K562 (cell line): ENCODE measurements around the gene EXOC3L1. TPM values are rescaled to one million over a fixed set of nuclear protein-coding genes. Genes with fewer than 3 reads are reported as not detected.

Source experiments
- BHLHE40 ChIP-seq: IDR thresholded peaks from 2 replicates; pipeline ENCODE4 v1.6.1; 2011; ENCODE audit warnings: low read length, improper control_type of control experiment
- FOXM1 ChIP-seq, 2 experiments: fragments of 450-650 bp in 1 of 2; sonication (generic) in 1 of 2; formaldehyde crosslinking in 1 of 2; IDR thresholded peaks; 2 replicates each; pipeline versions ENCODE4 v1.6.1 to v1.9.0; 2017 to 2022; ENCODE audit warnings: low read depth in 2 of 2, mild to moderate bottlenecking in 2 of 2, missing genetic modification reagents in 1 of 2, moderate library complexity in 1 of 2
- MAX ChIP-seq: sonication (generic); formaldehyde crosslinking; IDR thresholded peaks from 2 replicates; pipeline ENCODE4 v1.9.0; 2022; ENCODE audit warnings: mild to moderate bottlenecking, missing genetic modification reagents
- NRF1 ChIP-seq, 2 experiments: fragments of 450-650 bp; IDR thresholded peaks in 1 of 2; conservative IDR thresholded peaks in 1 of 2; 2 replicates each; pipeline ENCODE4 v1.6.1; 2014; ENCODE audit warnings: mild to moderate bottlenecking in 2 of 2
- PKNOX1 ChIP-seq: fragments of 450-650 bp; IDR thresholded peaks from 2 replicates; pipeline ENCODE4 v1.6.1; 2016
- PML ChIP-seq: IDR thresholded peaks from 2 replicates; pipeline ENCODE4 v1.6.1; 2012; ENCODE audit warnings: low read length, inconsistent platforms
- PYGO2 ChIP-seq: fragments of 450-650 bp; IDR thresholded peaks from 2 replicates; pipeline ENCODE4 v1.6.1; 2016; ENCODE audit warnings: mild to moderate bottlenecking, missing genetic modification characterization, moderate library complexity, missing compliant biosample characterization
- SIN3A ChIP-seq, 2 experiments: fragments of 150-350 bp in 1 of 2; IDR thresholded peaks; 2 replicates each; pipeline ENCODE4 v1.6.1; 2011 to 2016; ENCODE audit warnings: borderline replicate concordance in 2 of 2, low read depth in 2 of 2, low read length in 2 of 2, mild to moderate bottlenecking in 2 of 2, moderate library complexity in 2 of 2; ENCODE audit not compliant: control insufficient read depth in 1 of 2
- SMARCA5 ChIP-seq: fragments of 450-650 bp; IDR thresholded peaks from 2 replicates; pipeline ENCODE4 v1.6.1; 2016
- ZBTB40 ChIP-seq, 2 experiments: fragments of 450-650 bp in 1 of 2; sonication (generic) in 1 of 2; formaldehyde crosslinking in 1 of 2; IDR thresholded peaks; 2 replicates each; pipeline versions ENCODE4 v1.7.1 to v1.9.0; 2016 to 2022; ENCODE audit warnings: inconsistent platforms in 1 of 2, mild to moderate bottlenecking in 1 of 2, missing genetic modification reagents in 1 of 2
- ZFX ChIP-seq: sonication (generic); formaldehyde crosslinking; IDR thresholded peaks from 2 replicates; pipeline ENCODE4 v1.8.0; 2022; ENCODE audit warnings: mild to moderate bottlenecking, missing genetic modification reagents, moderate library complexity
- ZNF197 ChIP-seq: fragments of 200-800 bp; sonication (Bioruptor generic); IDR thresholded peaks from 2 replicates; pipeline ENCODE4 v1.6.1; 2016; ENCODE audit warnings: low read depth, missing genetic modification characterization, missing compliant biosample characterization
- ZNF639 ChIP-seq, 2 experiments: fragments of 200-800 bp in 1 of 2; sonication (Bioruptor generic) in 1 of 2; sonication (generic) in 1 of 2; formaldehyde crosslinking in 1 of 2; IDR thresholded peaks in 1 of 2; conservative IDR thresholded peaks in 1 of 2; 2 replicates each; pipeline versions ENCODE4 v1.5.0 to v1.6.1; 2016 to 2020; ENCODE audit warnings: missing compliant biosample characterization in 1 of 2, missing genetic modification characterization in 1 of 2, missing genetic modification reagents in 1 of 2
- polyA plus RNA-seq, 8 experiments: library from polyadenylated mRNA; depleted of rRNA in 4 of 8; stranded (reverse) in 5 of 8; unstranded in 3 of 8; fragments of >200 nt; fragmentation: Nextera tagmentation in 2 of 8; fragmentation: Illumina TruSeq in 1 of 8; extraction: Ambion mirVana in 2 of 8; extraction: Trizol in 1 of 8; gene quantifications; 2 replicates each; pipeline versions ENCODE4 v1.2.1 to v1.2.3, GENCODE V29; 2011 to 2014; ENCODE audit warnings: inconsistent platforms in 1 of 8, missing spikeins in 1 of 8
- total RNA-seq, 7 experiments: library from RNA; depleted of rRNA in 6 of 7; stranded (reverse); fragments of >200 nt in 6 of 7; fragmentation: Illumina TruSeq in 2 of 7; extraction: Trizol in 2 of 7; gene quantifications; 2 replicates each; pipeline versions ENCODE4 v1.2.1 to v1.2.3, GENCODE V29; 2011 to 2021; ENCODE audit warnings: low replicate concordance in 1 of 7

The EXOC3L1 gene
- total and polyA plus RNA-seq, 9 of the 15 experiments (the other 6 are each of a cell fraction or from before 2014, with no cell fraction given), result 0.08 TPM; not detected in 8

GRCh38 chr16:67170168-67170948, 19.6 kb downstream of the EXOC3L1 start, which contains the start of gene NOL3 (continued):
- TF ChIP-seq PML, result 0 out of 2 replicates have a peak, but pooled peaks have one; percentile 5
- TF ChIP-seq FOXM1 (IDR thresholded peaks at IDR 0.05; ENCODE audit: low read depth), result no peak
- no peak for TF ChIP-seq FOXM1 (CRISPR knock-in tag; IDR thresholded peaks at IDR 0.05; ENCODE audit: low read depth)
- peak; percentile 55 for TF ChIP-seq MAX (CRISPR knock-in tag)
- peak; percentile 74 for TF ChIP-seq ZFX (CRISPR knock-in tag)
- 0 out of 4 replicates have a peak, but pooled peaks have one; percentile 22 to 51 for TF ChIP-seq SIN3A (IDR thresholded peaks at IDR 0.05; ENCODE audit: borderline replicate concordance in 2 of 2, control insufficient read depth in 1 of 2, low read depth in 2 of 2, low read length in 2 of 2)
- no peak for TF ChIP-seq SMARCA5
- no peak for TF ChIP-seq ZBTB40 (IDR thresholded peaks at IDR 0.05)
- TF ChIP-seq ZBTB40 (CRISPR knock-in tag; IDR thresholded peaks at IDR 0.05), result no peak
- TF ChIP-seq NRF1 (conservative IDR thresholded peaks at IDR 0.05 in 1 of 2, IDR thresholded peaks at IDR 0.05 in 1 of 2), result peak; percentile 91 to 92
- peak; percentile 55 for TF ChIP-seq BHLHE40
- 0 out of 2 replicates have a peak, but pooled peaks have one; percentile 56 for TF ChIP-seq ZNF197
- peak; percentile 32 for TF ChIP-seq PKNOX1
- TF ChIP-seq PYGO2 (tag), result no peak
- TF ChIP-seq ZNF639 (CRISPR knock-in tag; conservative IDR thresholded peaks at IDR 0.05 in 1 of 2, IDR thresholded peaks at IDR 0.05 in 1 of 2), result peak in 1 of 2 experiments; percentile 82; a peak in 2 of 4 replicates
